Measurements from ENCODE around the gene PXYLP1.

GRCh38 chr3:141337523-141337854, 105.9 kb downstream of the PXYLP1 start:
- TF ChIP-seq EZH2 (IDR thresholded peaks at IDR 0.05; ENCODE audit: insufficient read depth, low read length) (no peak), CTCF (IDR thresholded peaks at IDR 0.05; ENCODE audit: insufficient read depth, low read depth, low read length) (no peak)

Measured in astrocyte (in vitro differentiated cells and primary cell).